ENCODE results near the gene TMEM215.
"Not testable (repeated sequence)": the region's sequence is repeated elsewhere in the genome, so short reads cannot be mapped to it uniquely, and the experiment has no call there.

The TMEM215 gene

DNA sequence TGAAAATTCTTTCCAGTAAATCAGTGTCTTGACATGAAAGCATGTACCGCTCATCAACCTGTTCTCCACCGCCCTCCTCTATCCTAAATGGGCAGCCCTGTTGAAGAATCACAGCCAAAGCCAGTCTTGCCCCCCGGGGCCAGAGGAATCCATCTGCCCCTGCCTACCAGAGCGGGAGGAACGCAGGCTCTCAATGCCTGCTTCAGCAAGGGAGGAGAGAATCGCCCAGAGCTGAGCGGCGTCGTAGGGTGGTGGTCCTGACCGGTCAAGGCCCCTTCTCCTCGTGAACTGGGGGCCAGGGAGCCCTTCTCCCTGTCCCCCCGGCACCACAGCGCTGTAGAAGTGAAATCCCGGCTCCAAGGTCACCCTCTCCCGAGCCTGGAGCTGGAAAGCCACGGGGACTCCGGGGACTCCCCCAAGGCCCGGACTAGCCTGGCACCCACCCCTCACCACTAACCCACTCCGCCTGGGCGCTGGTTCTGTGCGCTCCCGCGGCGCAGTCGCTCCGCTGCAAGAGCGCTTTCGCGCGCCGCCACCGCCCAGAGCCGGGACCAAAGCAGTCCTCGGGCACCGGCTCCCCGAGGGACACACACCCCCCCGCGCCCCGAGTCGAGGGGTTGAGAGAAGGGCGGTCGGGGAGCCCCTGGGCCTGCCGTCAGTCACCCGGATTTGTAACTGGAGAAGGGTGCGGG lies 718 bp upstream of the TMEM215 start:
- Histone ChIP-seq H3K36me3 (ENCODE audit: control insufficient read depth, insufficient read depth, low read length) (no peaks in the 10 kb centered on the region), H3K79me2 (ENCODE audit: control insufficient read depth, insufficient read depth, low read length) (no peaks in the 10 kb centered on the region), H4K8ac (ENCODE audit: low read depth, low read length) (no peak overlapping the region), H2BK120ac (ENCODE audit: low read depth, low read length) (no peak overlapping the region), H2AK5ac (ENCODE audit: low read length) (no peak overlapping the region), H3K79me1 (ENCODE audit: low read length) (no peaks in the 10 kb centered on the region), H2BK15ac (replicated peaks; ENCODE audit: low read depth) (no peak overlapping the region), H3K4me3 (ENCODE audit: low read length) (peak overlapping the region; percentile 59), H3K4me1 (ENCODE audit: control insufficient read depth, low read depth, low read length) (peaks cover 4% of the 10 kb centered on the region), H3K56ac (ENCODE audit: low read length) (peak overlapping the region; percentile 84), H2BK5ac (ENCODE audit: low read length) (no peak overlapping the region), H3K27me3 (ENCODE audit: insufficient read depth, low read length, poor library complexity) (peaks cover 23% of the 10 kb centered on the region), H3K23ac (ENCODE audit: low read length) (no peak overlapping the region), H3K9ac (ENCODE audit: low read length) (peak overlapping the region; percentile 58), H3K4me2 (ENCODE audit: low read length) (peak overlapping the region; percentile 87), H4K5ac (ENCODE audit: low read length) (no peak overlapping the region), H3K27ac (ENCODE audit: low read depth, low read length) (no peak overlapping the region), H3K4ac (ENCODE audit: low read depth, low read length) (no peak overlapping the region), H3K18ac (ENCODE audit: low read length) (no peak overlapping the region)
- WGBS (ENCODE audit: extremely low coverage, insufficient coverage, low lambda C conversion rate), result no CpG with 5 or more reads among the region's 45 CpGs
- DNase-seq, result peak; percentile 36

DNA sequence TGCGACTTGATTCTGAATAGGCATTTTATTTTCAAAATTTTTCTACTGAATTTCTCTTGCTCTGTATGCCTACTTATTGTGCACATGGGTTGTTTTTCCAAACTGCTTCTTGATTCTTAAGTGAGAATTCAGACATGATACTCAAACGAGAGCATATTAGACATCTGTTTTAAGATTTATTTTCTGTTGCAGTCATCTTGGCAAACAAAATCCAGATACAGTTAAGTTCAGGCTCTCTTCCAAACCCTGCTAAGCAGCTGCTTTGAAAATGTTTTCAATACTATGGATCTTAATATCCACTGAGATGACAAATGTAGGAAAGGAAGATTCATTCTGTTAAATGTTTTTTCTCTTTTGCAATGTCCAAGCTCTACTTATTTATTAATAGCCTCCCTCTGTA lies 4.5 kb downstream of the TMEM215 start:
- Histone ChIP-seq H3K79me1 (ENCODE audit: low read length) (no peaks in the 10 kb centered on the region), H2AK5ac (ENCODE audit: low read length) (no peak overlapping the region), H2BK120ac (ENCODE audit: low read depth, low read length) (no peak overlapping the region), H3K9ac (ENCODE audit: low read length) (no peak overlapping the region), H3K4me3 (ENCODE audit: low read length) (no peak overlapping the region), H3K4me2 (ENCODE audit: low read length) (no peak overlapping the region), H3K23ac (ENCODE audit: low read length) (no peak overlapping the region), H4K8ac (ENCODE audit: low read depth, low read length) (no peak overlapping the region), H3K79me2 (ENCODE audit: control insufficient read depth, insufficient read depth, low read length) (no peaks in the 10 kb centered on the region), H4K5ac (ENCODE audit: low read length) (no peak overlapping the region), H3K4me1 (ENCODE audit: control insufficient read depth, low read depth, low read length) (peaks cover 4% of the 10 kb centered on the region), H3K18ac (ENCODE audit: low read length) (no peak overlapping the region), H3K36me3 (ENCODE audit: control insufficient read depth, insufficient read depth, low read length) (no peaks in the 10 kb centered on the region), H3K56ac (ENCODE audit: low read length) (no peak overlapping the region), H3K27me3 (ENCODE audit: insufficient read depth, low read length, poor library complexity) (peaks cover 7% of the 10 kb centered on the region), H2BK15ac (replicated peaks; ENCODE audit: low read depth) (no peak overlapping the region), H2BK5ac (ENCODE audit: low read length) (no peak overlapping the region), H3K27ac (ENCODE audit: low read depth, low read length) (no peak overlapping the region), H3K4ac (ENCODE audit: low read depth, low read length) (no peak overlapping the region)
- WGBS (ENCODE audit: extremely low coverage, insufficient coverage, low lambda C conversion rate), result no CpG with 5 or more reads among the region's 2 CpGs
- no peak for DNase-seq

DNA sequence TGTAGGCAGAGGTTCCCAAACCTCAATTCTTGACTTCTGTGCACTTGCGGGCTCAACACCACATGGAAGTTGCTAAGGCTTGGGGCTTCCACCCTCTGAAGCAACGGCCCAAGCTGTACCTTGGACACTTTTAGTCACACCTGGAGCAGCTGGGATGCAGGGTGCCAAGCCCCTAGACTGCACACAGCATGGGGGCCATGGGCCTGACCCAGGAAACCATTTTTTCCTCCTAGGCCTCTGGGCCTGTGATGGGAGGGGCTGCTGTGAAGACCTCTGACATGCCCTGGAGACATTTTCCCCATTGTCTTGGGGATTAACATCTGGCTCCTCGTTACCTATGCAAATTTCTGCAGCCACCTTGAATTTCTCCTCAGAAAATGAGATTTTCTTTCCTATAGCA lies 12.7 kb downstream of the TMEM215 start:
- not testable (repeated sequence) for H2BK15ac ChIP-seq (replicated peaks; ENCODE audit: low read depth); H4K5ac ChIP-seq (ENCODE audit: low read length); H3K4me2 ChIP-seq (ENCODE audit: low read length); DNase-seq; H4K8ac ChIP-seq (ENCODE audit: low read depth, low read length); H3K9ac ChIP-seq (ENCODE audit: low read length); H2BK5ac ChIP-seq (ENCODE audit: low read length); H3K79me1 ChIP-seq (ENCODE audit: low read length); H3K4ac ChIP-seq (ENCODE audit: low read depth, low read length); H3K27ac ChIP-seq (ENCODE audit: low read depth, low read length); H3K56ac ChIP-seq (ENCODE audit: low read length); H3K4me3 ChIP-seq (ENCODE audit: low read length); H3K18ac ChIP-seq (ENCODE audit: low read length); H3K23ac ChIP-seq (ENCODE audit: low read length); H3K79me2 ChIP-seq (ENCODE audit: control insufficient read depth, insufficient read depth, low read length); H3K4me1 ChIP-seq (ENCODE audit: control insufficient read depth, low read depth, low read length); H3K27me3 ChIP-seq (ENCODE audit: insufficient read depth, low read length, poor library complexity); H2AK5ac ChIP-seq (ENCODE audit: low read length); H3K36me3 ChIP-seq (ENCODE audit: control insufficient read depth, insufficient read depth, low read length); H2BK120ac ChIP-seq (ENCODE audit: low read depth, low read length)
- no CpG with 5 or more reads among the region's 3 CpGs for WGBS (ENCODE audit: extremely low coverage, insufficient coverage, low lambda C conversion rate)

DNA sequence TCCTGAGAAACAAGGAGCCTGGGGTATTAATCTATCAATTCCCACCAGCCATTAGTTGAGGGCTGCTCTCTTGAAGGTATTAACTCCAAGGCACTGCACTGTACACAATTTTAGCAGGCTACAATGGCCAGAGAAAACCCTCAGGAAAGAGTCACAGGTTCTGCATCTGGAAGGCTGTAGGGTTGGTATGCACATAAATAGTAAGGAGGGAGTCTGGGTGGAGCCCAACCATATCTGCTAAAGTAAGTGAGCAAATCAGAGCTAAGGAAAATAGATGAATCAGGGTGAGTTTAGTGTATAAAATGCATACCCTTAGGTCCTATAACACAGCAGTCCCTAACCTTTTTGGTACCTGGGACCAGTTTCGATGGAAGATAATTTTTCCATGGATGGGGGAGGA lies 18.2 kb downstream of the TMEM215 start:
- Histone ChIP-seq H3K23ac (ENCODE audit: low read length) (no peak overlapping the region), H2BK5ac (ENCODE audit: low read length) (no peak overlapping the region), H3K79me1 (ENCODE audit: low read length) (no peaks in the 10 kb centered on the region), H3K4ac (ENCODE audit: low read depth, low read length) (no peak overlapping the region), H3K4me3 (ENCODE audit: low read length) (no peak overlapping the region), H3K56ac (ENCODE audit: low read length) (no peak overlapping the region), H3K4me1 (ENCODE audit: control insufficient read depth, low read depth, low read length) (no peaks in the 10 kb centered on the region), H3K9ac (ENCODE audit: low read length) (no peak overlapping the region), H2BK15ac (replicated peaks; ENCODE audit: low read depth) (no peak overlapping the region), H4K5ac (ENCODE audit: low read length) (no peak overlapping the region), H3K27me3 (ENCODE audit: insufficient read depth, low read length, poor library complexity) (no peaks in the 10 kb centered on the region), H3K4me2 (ENCODE audit: low read length) (no peak overlapping the region), H3K36me3 (ENCODE audit: control insufficient read depth, insufficient read depth, low read length) (no peaks in the 10 kb centered on the region), H3K27ac (ENCODE audit: low read depth, low read length) (no peak overlapping the region), H3K79me2 (ENCODE audit: control insufficient read depth, insufficient read depth, low read length) (no peaks in the 10 kb centered on the region), H2AK5ac (ENCODE audit: low read length) (no peak overlapping the region), H3K18ac (ENCODE audit: low read length) (no peak overlapping the region), H4K8ac (ENCODE audit: low read depth, low read length) (no peak overlapping the region), H2BK120ac (ENCODE audit: low read depth, low read length) (no peak overlapping the region)
- WGBS (ENCODE audit: extremely low coverage, insufficient coverage, low lambda C conversion rate), result no CpG with 5 or more reads among the region's 1 CpG
- no peak for DNase-seq

DNA sequence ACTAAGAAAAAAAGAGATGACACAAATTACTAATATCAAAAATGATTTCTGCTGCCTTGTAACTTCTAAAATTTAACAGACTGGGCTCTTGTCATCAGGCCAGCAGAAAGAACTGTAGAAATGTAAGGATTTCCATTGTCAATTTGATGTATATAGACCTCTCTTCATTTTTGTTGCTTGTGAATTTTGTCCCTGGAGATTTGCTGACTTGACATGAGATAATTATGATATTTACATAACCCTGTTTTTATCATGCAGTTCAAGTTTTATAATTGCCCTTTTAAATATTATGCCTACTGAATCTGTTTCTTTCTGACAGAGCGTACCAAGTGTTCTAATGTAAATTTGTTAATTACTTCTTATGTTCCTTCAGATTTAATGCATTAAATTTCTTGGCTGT lies 23.9 kb downstream of the TMEM215 start:
- Histone ChIP-seq H3K4me2 (ENCODE audit: low read length) (no peak overlapping the region), H3K79me2 (ENCODE audit: control insufficient read depth, insufficient read depth, low read length) (no peaks in the 10 kb centered on the region), H3K4ac (ENCODE audit: low read depth, low read length) (no peak overlapping the region), H2AK5ac (ENCODE audit: low read length) (no peak overlapping the region), H3K4me1 (ENCODE audit: control insufficient read depth, low read depth, low read length) (no peaks in the 10 kb centered on the region), H3K27ac (ENCODE audit: low read depth, low read length) (no peak overlapping the region), H3K36me3 (ENCODE audit: control insufficient read depth, insufficient read depth, low read length) (no peaks in the 10 kb centered on the region), H2BK5ac (ENCODE audit: low read length) (no peak overlapping the region), H3K23ac (ENCODE audit: low read length) (no peak overlapping the region), H2BK120ac (ENCODE audit: low read depth, low read length) (no peak overlapping the region), H2BK15ac (replicated peaks; ENCODE audit: low read depth) (no peak overlapping the region), H3K4me3 (ENCODE audit: low read length) (no peak overlapping the region), H3K79me1 (ENCODE audit: low read length) (no peaks in the 10 kb centered on the region), H3K18ac (ENCODE audit: low read length) (no peak overlapping the region), H3K56ac (ENCODE audit: low read length) (no peak overlapping the region), H3K27me3 (ENCODE audit: insufficient read depth, low read length, poor library complexity) (no peaks in the 10 kb centered on the region), H3K9ac (ENCODE audit: low read length) (no peak overlapping the region), H4K5ac (ENCODE audit: low read length) (no peak overlapping the region), H4K8ac (ENCODE audit: low read depth, low read length) (no peak overlapping the region)
- no peak for DNase-seq
- no CpG with 5 or more reads among the region's 1 CpG for WGBS (ENCODE audit: extremely low coverage, insufficient coverage, low lambda C conversion rate)

DNA sequence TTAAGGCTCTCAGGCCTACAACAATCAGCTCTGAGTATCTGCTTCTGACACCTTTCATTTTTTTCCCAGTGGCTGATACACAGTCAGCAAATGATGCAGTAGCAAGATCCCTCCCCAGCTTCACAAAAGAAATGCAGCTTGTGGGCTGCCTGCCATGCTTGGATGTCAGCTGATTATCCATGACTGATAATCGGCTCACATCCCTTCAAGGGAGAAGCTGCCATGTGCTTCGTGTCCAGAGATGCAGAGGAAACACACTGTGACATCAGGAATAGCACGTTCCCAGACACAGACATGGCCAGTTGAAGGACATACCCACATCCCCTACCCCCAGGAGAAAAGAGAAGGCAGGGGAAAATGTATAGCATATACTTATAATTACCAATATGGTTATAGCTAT lies 27.9 kb downstream of the TMEM215 start:
- no peak overlapping the region for H3K23ac ChIP-seq (ENCODE audit: low read length)
- H3K36me3 ChIP-seq (ENCODE audit: control insufficient read depth, insufficient read depth, low read length), result no peaks in the 10 kb centered on the region
- no peak overlapping the region for H2AK5ac ChIP-seq (ENCODE audit: low read length)
- no peak for DNase-seq
- no peak overlapping the region for H3K27ac ChIP-seq (ENCODE audit: low read depth, low read length)
- H3K27me3 ChIP-seq (ENCODE audit: insufficient read depth, low read length, poor library complexity), result no peaks in the 10 kb centered on the region
- no peak overlapping the region for H2BK15ac ChIP-seq (replicated peaks; ENCODE audit: low read depth)
- no peak overlapping the region for H2BK5ac ChIP-seq (ENCODE audit: low read length)
- no peak overlapping the region for H3K4me3 ChIP-seq (ENCODE audit: low read length)
- H3K79me1 ChIP-seq (ENCODE audit: low read length), result no peaks in the 10 kb centered on the region
- no peak overlapping the region for H3K9ac ChIP-seq (ENCODE audit: low read length)
- no peak overlapping the region for H3K4ac ChIP-seq (ENCODE audit: low read depth, low read length)
- no peak overlapping the region for H3K4me2 ChIP-seq (ENCODE audit: low read length)
- no peak overlapping the region for H4K8ac ChIP-seq (ENCODE audit: low read depth, low read length)
- H3K56ac ChIP-seq (ENCODE audit: low read length), result no peak overlapping the region
- no peaks in the 10 kb centered on the region for H3K79me2 ChIP-seq (ENCODE audit: control insufficient read depth, insufficient read depth, low read length)
- no peaks in the 10 kb centered on the region for H3K4me1 ChIP-seq (ENCODE audit: control insufficient read depth, low read depth, low read length)
- no CpG with 5 or more reads among the region's 3 CpGs for WGBS (ENCODE audit: extremely low coverage, insufficient coverage, low lambda C conversion rate)
- no peak overlapping the region for H4K5ac ChIP-seq (ENCODE audit: low read length)
- no peak overlapping the region for H3K18ac ChIP-seq (ENCODE audit: low read length)
- H2BK120ac ChIP-seq (ENCODE audit: low read depth, low read length), result no peak overlapping the region

Data from mesendoderm (in vitro differentiated cells).